Neural progenitor cell (in vitro differentiated cells): ENCODE data around the gene OR51L1. TPM values are rescaled to one million over a fixed set of nuclear protein-coding genes. Genes with fewer than 3 reads are reported as not detected.

Source experiments
- DNase-seq: peaks from one replicate; pipeline ENCODE4 v3.0.0-alpha.2; 2016; ENCODE audit warnings: low spot score
- H2AFZ ChIP-seq: fragments of 200-600 bp; sonication (generic); replicated peaks from 2 replicates; pipeline ENCODE4 v1.6.1; 2016; ENCODE audit warnings: antibody characterized with exemption
- H3F3A ChIP-seq: fragments of 200-600 bp; sonication (generic); 2 replicates; pipeline ENCODE4 v1.6.1; 2016; ENCODE audit warnings: antibody characterized with exemption, low read depth
- H3K27ac ChIP-seq: fragments of 200-600 bp; sonication (generic); 2 replicates; pipeline ENCODE4 v1.5.1; 2016; ENCODE audit warnings: mild to moderate bottlenecking
- H3K27me3 ChIP-seq: fragments of 200-600 bp; sonication (generic); 2 replicates; pipeline ENCODE4 v1.6.1; 2016; ENCODE audit warnings: mild to moderate bottlenecking, moderate library complexity
- H3K36me3 ChIP-seq: fragments of 200-600 bp; sonication (generic); 2 replicates; pipeline ENCODE4 v1.5.1; 2016
- H3K4me1 ChIP-seq: fragments of 200-600 bp; sonication (generic); 2 replicates; pipeline ENCODE4 v1.6.1; 2016; ENCODE audit warnings: mixed run types
- H3K4me2 ChIP-seq: fragments of 200-600 bp; sonication (generic); 2 replicates; pipeline ENCODE4 v1.6.1; 2016
- H3K4me3 ChIP-seq: fragments of 200-600 bp; sonication (generic); 2 replicates; pipeline ENCODE4 v1.5.1; 2016
- H3K79me2 ChIP-seq: fragments of 200-600 bp; sonication (generic); 2 replicates; pipeline ENCODE4 v1.6.1; 2016; ENCODE audit warnings: low read depth
- H3K9ac ChIP-seq: fragments of 200-600 bp; sonication (generic); 2 replicates; pipeline ENCODE4 v1.6.1; 2016
- H3K9me3 ChIP-seq: fragments of 200-600 bp; sonication (generic); 2 replicates; pipeline ENCODE4 v1.5.1; 2016; ENCODE audit warnings: low read depth
- H4K20me1 ChIP-seq: fragments of 200-600 bp; sonication (generic); 2 replicates; pipeline ENCODE4 v1.6.1; 2016; ENCODE audit warnings: low read depth
- H3K27ac Mint-ChIP-seq: 3 replicates; pipeline ENCODE4 v1.8.0; 2021; ENCODE audit warnings: mixed read lengths
- H3K27me3 Mint-ChIP-seq: 2 replicates; pipeline ENCODE4 v1.8.0; 2022; ENCODE audit warnings: low read depth, mild to moderate bottlenecking, inconsistent platforms, moderate library complexity, mixed read lengths; ENCODE audit not compliant: insufficient read depth
- H3K36me3 Mint-ChIP-seq: 3 replicates; pipeline ENCODE4 v1.8.0; 2021; ENCODE audit warnings: mixed read lengths
- H3K4me1 Mint-ChIP-seq: 3 replicates; pipeline ENCODE4 v1.8.0; 2021; ENCODE audit warnings: mixed read lengths
- H3K4me3 Mint-ChIP-seq: 3 replicates; pipeline ENCODE4 v1.8.0; 2021; ENCODE audit warnings: mild to moderate bottlenecking, moderate library complexity, mixed read lengths
- H3K9me3 Mint-ChIP-seq: 3 replicates; pipeline ENCODE4 v1.8.0; 2020; ENCODE audit warnings: mixed read lengths
- CTCF ChIP-seq: fragments of 200-600 bp; sonication (generic); IDR thresholded peaks from 2 replicates; pipeline ENCODE4 v1.5.1; 2017; ENCODE audit warnings: antibody characterized with exemption, mild to moderate bottlenecking
- EZH2 ChIP-seq: fragments of 200-600 bp; sonication (generic); IDR thresholded peaks from 2 replicates; pipeline ENCODE4 v1.6.1; 2017; ENCODE audit warnings: antibody characterized with exemption, mild to moderate bottlenecking, moderate library complexity
- EZH2phosphoT487 ChIP-seq: fragments of 200-600 bp; sonication (generic); IDR thresholded peaks from 2 replicates; pipeline ENCODE4 v1.6.1; 2017; ENCODE audit warnings: antibody characterized with exemption
- total RNA-seq: library from RNA; depleted of rRNA; stranded (reverse); fragments of >200 nt; gene quantifications from 2 replicates; pipeline ENCODE4 v1.2.3, GENCODE V29; 2015; ENCODE audit warnings: low replicate concordance

The OR51L1 gene
- total RNA-seq, 1 donor from 2014 or later, result not detected

DNA sequence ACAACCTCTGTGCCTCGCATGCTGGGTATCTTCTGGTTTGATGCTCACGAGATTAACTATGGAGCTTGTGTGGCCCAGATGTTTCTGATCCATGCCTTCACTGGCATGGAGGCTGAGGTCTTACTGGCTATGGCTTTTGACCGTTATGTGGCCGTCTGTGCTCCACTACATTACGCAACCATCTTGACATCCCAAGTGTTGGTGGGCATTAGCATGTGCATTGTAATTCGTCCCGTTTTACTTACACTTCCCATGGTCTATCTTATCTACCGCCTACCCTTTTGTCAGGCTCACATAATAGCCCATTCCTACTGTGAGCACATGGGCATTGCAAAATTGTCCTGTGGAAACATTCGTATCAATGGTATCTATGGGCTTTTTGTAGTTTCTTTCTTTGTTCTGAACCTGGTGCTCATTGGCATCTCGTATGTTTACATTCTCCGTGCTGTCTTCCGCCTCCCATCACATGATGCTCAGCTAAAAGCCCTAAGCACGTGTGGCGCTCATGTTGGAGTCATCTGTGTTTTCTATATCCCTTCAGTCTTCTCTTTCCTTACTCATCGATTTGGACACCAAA, 52.2 kb downstream of the OR51L1 start:
- Histone ChIP-seq H3K79me2 (no peaks in the 10 kb centered on the region), H3K27me3 (no peaks in the 10 kb centered on the region), H3K36me3 (no peaks in the 10 kb centered on the region), H3K4me2 (no peak overlapping the region), H4K20me1 (no peaks in the 10 kb centered on the region), H3K9ac (no peak overlapping the region), H2AFZ (no peak overlapping the region), H3K27ac (no peak overlapping the region), H3K4me3 (no peak overlapping the region), H3F3A (no peaks in the 10 kb centered on the region), H3K9me3 (no peaks in the 10 kb centered on the region), H3K4me1 (no peaks in the 10 kb centered on the region)
- no peaks in the 10 kb centered on the region for H3K9me3 Mint-ChIP-seq
- TF ChIP-seq EZH2phosphoT487 (no peak), CTCF (no peak), EZH2 (no peak)
- no peak overlapping the region for H3K27ac Mint-ChIP-seq
- H3K4me3 Mint-ChIP-seq, result no peak overlapping the region
- no peak for DNase-seq
- H3K36me3 Mint-ChIP-seq, result no peaks in the 10 kb centered on the region
- no peaks in the 10 kb centered on the region for H3K27me3 Mint-ChIP-seq
- peaks cover 7% of the 10 kb centered on the region for H3K4me1 Mint-ChIP-seq

Other genes starting within 250 kb of the OR51L1 start
- gene OR51F1, start 224.9 kb upstream of the OR51L1 start, total RNA-seq, result not detected in 2 replicates
- not detected in 2 replicates for gene OR52R1, start 190.5 kb upstream of the OR51L1 start, total RNA-seq
- not detected in 2 replicates for gene OR51F2, start 173.5 kb upstream of the OR51L1 start, total RNA-seq
- gene OR51S1, start 145.6 kb upstream of the OR51L1 start, total RNA-seq, result not detected in 2 replicates
- gene OR51T1, start 113.0 kb upstream of the OR51L1 start, total RNA-seq, result not detected in 2 replicates
- gene OR51A7, start 91.1 kb upstream of the OR51L1 start, total RNA-seq, result not detected in 2 replicates
- not detected in 2 replicates for gene OR51G2, start 75.5 kb upstream of the OR51L1 start, total RNA-seq
- not detected in 2 replicates for gene OR51G1, start 70.5 kb upstream of the OR51L1 start, total RNA-seq
- not detected in 2 replicates for gene OR51A4, start 47.2 kb upstream of the OR51L1 start, total RNA-seq
- not detected in 2 replicates for gene OR51A2, start 39.1 kb upstream of the OR51L1 start, total RNA-seq
- gene OR52J3, start 51.7 kb downstream of the OR51L1 start, total RNA-seq, result not detected in 2 replicates
- gene OR52E2, start 64.8 kb downstream of the OR51L1 start, total RNA-seq, result not detected in 2 replicates
- not detected in 2 replicates for gene OR52E1, start 74.7 kb downstream of the OR51L1 start, total RNA-seq
- gene OR52A5, start 143.5 kb downstream of the OR51L1 start, total RNA-seq, result not detected in 2 replicates
- not detected in 2 replicates for gene OR52A1, start 159.9 kb downstream of the OR51L1 start, total RNA-seq
- not detected in 2 replicates for gene OR51V1, start 205.8 kb downstream of the OR51L1 start, total RNA-seq
- gene HBB, start 232.2 kb downstream of the OR51L1 start, total RNA-seq, result not detected in 2 replicates
- not detected in 2 replicates for gene HBD, start 239.6 kb downstream of the OR51L1 start, total RNA-seq